GM13976 (cell line): ENCODE results near the gene PAIP2B.

Experiments used
- DNase-seq: peaks from one replicate; pipeline ENCODE4 v3.0.0; 2012; ENCODE audit warnings: low spot score
- CTCF ChIP-seq: IDR thresholded peaks from 2 replicates; pipeline ENCODE4 v1.5.1; 2012; ENCODE audit warnings: borderline replicate concordance, mild to moderate bottlenecking; ENCODE audit not compliant: insufficient read depth; ENCODE audit errors: extremely low read depth, missing control alignments, control extremely low read depth
- in situ Hi-C: fragments of 300-500 bp; cut with MboI; formaldehyde crosslinking; loops from one replicate; pipeline ENCODE4 v1.12.0; 2022; ENCODE audit warnings: low sequenced_read_pairs, mixed read lengths, inconsistent platforms; ENCODE audit not compliant: unreplicated experiment

The PAIP2B gene

GRCh38 chr2:71224457-71224856 is 2.4 kb downstream of the PAIP2B start:
- no peak for DNase-seq
- TF ChIP-seq CTCF: no peak
- in situ Hi-C loops: no loop called here

GRCh38 chr2:71223767-71224333 is 3.1 kb downstream of the PAIP2B start:
- in situ Hi-C loops: no loop called here
- DNase-seq: no peak
- TF ChIP-seq CTCF: peak; percentile 54

GRCh38 chr2:71220743-71221142 is 6.2 kb downstream of the PAIP2B start:
- DNase-seq: no peak
- no peak for TF ChIP-seq CTCF
- in situ Hi-C loops: no loop called here

GRCh38 chr2:71216501-71216900 is 10.4 kb downstream of the PAIP2B start:
- in situ Hi-C loops: no loop called here
- no peak for DNase-seq
- no peak for TF ChIP-seq CTCF

GRCh38 chr2:71215447-71215846 is 11.5 kb downstream of the PAIP2B start:
- DNase-seq: no peak
- in situ Hi-C loops: no loop called here
- no peak for TF ChIP-seq CTCF

- DNase-seq: no peak
- in situ Hi-C loops: no loop called here
- no peak for TF ChIP-seq CTCF
Measured at GRCh38 chr2:71212336-71212735, 14.6 kb downstream of the PAIP2B start.
